Peyer's patch (tissue), 4 donors: ENCODE data around the gene EDN2. TPM values are rescaled to one million over a fixed set of nuclear protein-coding genes. Genes with fewer than 3 reads are reported as not detected.
A peak's percentile ranks its signal among the peaks of the same experiment; 100 is the strongest.

Experiments
- DNase-seq, 3 donors: peaks; one replicate each; pipeline ENCODE4 v3.0.0-alpha.2; 2017 to 2019
- H3K27ac ChIP-seq, 4 donors: fragments of 200-600 bp; sonication (generic); one replicate each; pipeline ENCODE4 v1.5.1; 2016 to 2019
- H3K27me3 ChIP-seq, 2 donors: fragments of 200-600 bp; sonication (generic); one replicate each; pipeline ENCODE4 v1.5.1; 2019
- H3K36me3 ChIP-seq, 3 donors: fragments of 200-600 bp; sonication (generic); one replicate each; pipeline ENCODE4 v1.5.1; 2016 to 2019
- H3K4me1 ChIP-seq, 4 donors: fragments of 200-600 bp; sonication (generic); one replicate each; pipeline ENCODE4 v1.5.1; 2016 to 2019
- H3K4me3 ChIP-seq, 4 donors: fragments of 200-600 bp; sonication (generic); 1 replicate in 3 of 4; 2 replicates in 1 of 4; pipeline ENCODE4 v1.5.1; 2016 to 2019; ENCODE audit warnings: mild to moderate bottlenecking in 1 of 4
- H3K9me3 ChIP-seq, 4 donors: fragments of 200-600 bp; sonication (generic); one replicate each; pipeline ENCODE4 v1.5.1; 2016 to 2019; ENCODE audit warnings: mild to moderate bottlenecking in 1 of 4
- POLR2A ChIP-seq, 2 donors: fragments of 450-650 bp; IDR thresholded peaks; one replicate each; pipeline ENCODE4 v1.5.1; 2017; ENCODE audit warnings: antibody characterized with exemption in 2 of 2, mild to moderate bottlenecking in 2 of 2, moderate library complexity in 2 of 2
- total RNA-seq, 4 donors: library from RNA; depleted of rRNA; stranded (reverse); fragments of >200 nt; gene quantifications; one replicate each; pipeline ENCODE4 v1.1.0, GENCODE V29; 2016
- TF ChIP-seq, protein P1 (sequence below), 6 experiments: fragments of 450-650 bp in 4 of 6; fragments of 200-600 bp in 2 of 6; sonication (generic) in 1 of 6; IDR thresholded peaks; one replicate each; pipeline ENCODE4 v1.5.1; 2017 to 2019; ENCODE audit warnings: antibody characterized with exemption in 6 of 6, mild to moderate bottlenecking in 3 of 6, moderate library complexity in 1 of 6

EDN2 gene
- total RNA-seq, 4 donors from 2014 or later: 43.2 to 75.0 (median 49.1) TPM; not detected in 1

DNA sequence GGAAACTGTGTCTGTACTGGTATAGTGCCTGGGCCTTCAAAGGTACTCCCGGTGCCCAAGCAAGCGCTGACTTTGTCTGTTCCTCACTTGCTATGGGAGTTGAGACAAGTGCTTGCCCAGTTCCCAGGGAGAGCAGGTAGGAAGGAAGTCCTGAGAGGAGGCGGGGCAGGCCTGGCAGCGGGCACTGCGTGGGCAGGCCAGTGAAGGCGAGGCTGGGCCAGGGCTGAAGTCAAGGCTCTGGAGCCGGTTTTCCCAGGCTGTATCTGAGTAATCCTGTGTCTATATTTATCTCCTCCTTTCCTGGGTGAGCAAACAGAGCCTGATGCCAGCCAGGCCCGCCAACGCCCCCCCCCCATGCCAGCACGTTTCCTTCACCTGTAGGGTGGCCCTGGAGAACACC, 15.9 kb upstream of the EDN2 start:
- no peaks in the 10 kb centered on the region for H3K27me3 ChIP-seq
- DNase-seq: peak in 2 of 3 donors; percentile 85 to 86
- TF ChIP-seq, protein P1, sequence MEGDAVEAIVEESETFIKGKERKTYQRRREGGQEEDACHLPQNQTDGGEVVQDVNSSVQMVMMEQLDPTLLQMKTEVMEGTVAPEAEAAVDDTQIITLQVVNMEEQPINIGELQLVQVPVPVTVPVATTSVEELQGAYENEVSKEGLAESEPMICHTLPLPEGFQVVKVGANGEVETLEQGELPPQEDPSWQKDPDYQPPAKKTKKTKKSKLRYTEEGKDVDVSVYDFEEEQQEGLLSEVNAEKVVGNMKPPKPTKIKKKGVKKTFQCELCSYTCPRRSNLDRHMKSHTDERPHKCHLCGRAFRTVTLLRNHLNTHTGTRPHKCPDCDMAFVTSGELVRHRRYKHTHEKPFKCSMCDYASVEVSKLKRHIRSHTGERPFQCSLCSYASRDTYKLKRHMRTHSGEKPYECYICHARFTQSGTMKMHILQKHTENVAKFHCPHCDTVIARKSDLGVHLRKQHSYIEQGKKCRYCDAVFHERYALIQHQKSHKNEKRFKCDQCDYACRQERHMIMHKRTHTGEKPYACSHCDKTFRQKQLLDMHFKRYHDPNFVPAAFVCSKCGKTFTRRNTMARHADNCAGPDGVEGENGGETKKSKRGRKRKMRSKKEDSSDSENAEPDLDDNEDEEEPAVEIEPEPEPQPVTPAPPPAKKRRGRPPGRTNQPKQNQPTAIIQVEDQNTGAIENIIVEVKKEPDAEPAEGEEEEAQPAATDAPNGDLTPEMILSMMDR (IDR thresholded peaks at IDR 0.05): no peak
- TF ChIP-seq POLR2A (IDR thresholded peaks at IDR 0.05): peak in 1 of 2 donors; percentile 42
- peaks cover 3 to 64% (median 16%) of the 10 kb centered on the region in 4 donors for H3K4me1 ChIP-seq
- H3K4me3 ChIP-seq: no peak overlapping the region
- no peaks in the 10 kb centered on the region for H3K36me3 ChIP-seq
- H3K9me3 ChIP-seq: no peaks in the 10 kb centered on the region
- peak overlapping the region in 3 of 4 donors; percentile 63 to 84 (median 74) for H3K27ac ChIP-seq

- Histone ChIP-seq H3K4me3 (no peak overlapping the region), H3K27me3 (no peaks in the 10 kb centered on the region), H3K4me1 (peaks cover 3 to 67% (median 16%) of the 10 kb centered on the region in 4 donors), H3K27ac (peak overlapping the region in 2 of 4 donors; percentile 62 to 74), H3K36me3 (no peaks in the 10 kb centered on the region), H3K9me3 (no peaks in the 10 kb centered on the region)
- TF ChIP-seq POLR2A (IDR thresholded peaks at IDR 0.05): no peak
- TF ChIP-seq, protein P1 (IDR thresholded peaks at IDR 0.05): no peak
- DNase-seq: no peak
These were observed 15.1 kb upstream of the EDN2 start for GRCh38 chr1:41499591-41499990.

- TF ChIP-seq, protein P1 (IDR thresholded peaks at IDR 0.05): no peak
- TF ChIP-seq POLR2A (IDR thresholded peaks at IDR 0.05): no peak
- H3K27ac ChIP-seq: peak overlapping the region in 2 of 4 donors; percentile 62 to 74
- peaks cover 3 to 67% (median 16%) of the 10 kb centered on the region in 4 donors for H3K4me1 ChIP-seq
- no peaks in the 10 kb centered on the region for H3K27me3 ChIP-seq
- no peaks in the 10 kb centered on the region for H3K36me3 ChIP-seq
- H3K9me3 ChIP-seq: no peaks in the 10 kb centered on the region
- no peak overlapping the region for H3K4me3 ChIP-seq
- peak in 2 of 3 donors; percentile 86 to 89 for DNase-seq
These were observed 14.3 kb upstream of the EDN2 start for GRCh38 chr1:41498804-41499203.

GRCh38 chr1:41498391-41498790, 13.9 kb upstream of the EDN2 start:
- Histone ChIP-seq H3K27ac (peak overlapping the region in 2 of 4 donors; percentile 62 to 74), H3K4me1 (peaks cover 3 to 67% (median 16%) of the 10 kb centered on the region in 4 donors), H3K27me3 (no peaks in the 10 kb centered on the region), H3K4me3 (no peak overlapping the region), H3K9me3 (no peaks in the 10 kb centered on the region), H3K36me3 (no peaks in the 10 kb centered on the region)
- TF ChIP-seq, protein P1 (IDR thresholded peaks at IDR 0.05): no peak
- DNase-seq: no peak

- Histone ChIP-seq H3K27me3 (no peaks in the 10 kb centered on the region), H3K36me3 (no peaks in the 10 kb centered on the region), H3K9me3 (no peaks in the 10 kb centered on the region), H3K27ac (peak overlapping the region in 1 of 4 donors; percentile 79), H3K4me3 (no peak overlapping the region), H3K4me1 (peaks cover 3 to 63% (median 16%) of the 10 kb centered on the region in 4 donors)
- TF ChIP-seq, protein P1 (IDR thresholded peaks at IDR 0.05): no peak
- no peak for TF ChIP-seq POLR2A (IDR thresholded peaks at IDR 0.05)
- DNase-seq: no peak
These were observed 13.1 kb upstream of the EDN2 start for GRCh38 chr1:41497461-41498030.
